Measurements from ENCODE around the gene KIF22. TPM values are rescaled to one million over a fixed set of nuclear protein-coding genes. Genes with fewer than 3 reads are reported as not detected.

Gene KIF22
- total and polyA plus RNA-seq, 9 of the 15 experiments (the other 6 are each of a cell fraction or from before 2014, with no cell fraction given): 8.7 to 232 (median 131) TPM

DNA sequence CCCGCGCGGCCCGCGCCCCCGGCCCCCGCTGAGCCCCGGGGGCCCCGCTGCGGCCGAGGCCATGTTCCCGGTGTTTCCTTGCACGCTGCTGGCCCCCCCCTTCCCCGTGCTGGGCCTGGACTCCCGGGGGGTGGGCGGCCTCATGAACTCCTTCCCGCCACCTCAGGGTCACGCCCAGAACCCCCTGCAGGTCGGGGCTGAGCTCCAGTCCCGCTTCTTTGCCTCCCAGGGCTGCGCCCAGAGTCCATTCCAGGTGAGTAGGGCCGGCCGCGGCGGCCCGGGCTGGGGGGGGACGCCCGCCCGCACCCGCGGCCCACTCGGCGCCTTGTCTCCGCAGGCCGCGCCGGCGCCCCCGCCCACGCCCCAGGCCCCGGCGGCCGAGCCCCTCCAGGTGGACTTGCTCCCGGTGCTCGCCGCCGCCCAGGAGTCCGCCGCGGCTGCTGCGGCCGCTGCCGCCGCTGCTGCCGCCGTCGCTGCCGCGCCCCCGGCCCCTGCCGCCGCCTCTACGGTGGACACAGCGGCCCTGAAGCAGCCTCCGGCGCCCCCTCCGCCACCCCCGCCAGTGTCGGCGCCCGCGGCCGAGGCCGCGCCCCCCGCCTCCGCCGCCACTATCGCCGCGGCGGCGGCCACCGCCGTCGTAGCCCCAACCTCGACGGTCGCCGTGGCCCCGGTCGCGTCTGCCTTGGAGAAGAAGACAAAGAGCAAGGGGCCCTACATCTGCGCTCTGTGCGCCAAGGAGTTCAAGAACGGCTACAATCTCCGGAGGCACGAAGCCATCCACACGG, 16.3 kb downstream of the KIF22 start (continued):
- TF ChIP-seq DACH1 (IDR thresholded peaks at IDR 0.05; ENCODE audit: partially characterized antibody): no peak
- no peak for TF ChIP-seq HSF4 (CRISPR knock-in tag; IDR thresholded peaks at IDR 0.05; ENCODE audit: borderline replicate concordance)
- TF ChIP-seq, protein P1, sequence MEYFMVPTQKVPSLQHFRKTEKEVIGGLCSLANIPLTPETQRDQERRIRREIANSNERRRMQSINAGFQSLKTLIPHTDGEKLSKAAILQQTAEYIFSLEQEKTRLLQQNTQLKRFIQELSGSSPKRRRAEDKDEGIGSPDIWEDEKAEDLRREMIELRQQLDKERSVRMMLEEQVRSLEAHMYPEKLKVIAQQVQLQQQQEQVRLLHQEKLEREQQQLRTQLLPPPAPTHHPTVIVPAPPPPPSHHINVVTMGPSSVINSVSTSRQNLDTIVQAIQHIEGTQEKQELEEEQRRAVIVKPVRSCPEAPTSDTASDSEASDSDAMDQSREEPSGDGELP (CRISPR knock-in tag; IDR thresholded peaks at IDR 0.05; ENCODE audit: borderline replicate concordance): no peak
- TF ChIP-seq, protein P2, sequence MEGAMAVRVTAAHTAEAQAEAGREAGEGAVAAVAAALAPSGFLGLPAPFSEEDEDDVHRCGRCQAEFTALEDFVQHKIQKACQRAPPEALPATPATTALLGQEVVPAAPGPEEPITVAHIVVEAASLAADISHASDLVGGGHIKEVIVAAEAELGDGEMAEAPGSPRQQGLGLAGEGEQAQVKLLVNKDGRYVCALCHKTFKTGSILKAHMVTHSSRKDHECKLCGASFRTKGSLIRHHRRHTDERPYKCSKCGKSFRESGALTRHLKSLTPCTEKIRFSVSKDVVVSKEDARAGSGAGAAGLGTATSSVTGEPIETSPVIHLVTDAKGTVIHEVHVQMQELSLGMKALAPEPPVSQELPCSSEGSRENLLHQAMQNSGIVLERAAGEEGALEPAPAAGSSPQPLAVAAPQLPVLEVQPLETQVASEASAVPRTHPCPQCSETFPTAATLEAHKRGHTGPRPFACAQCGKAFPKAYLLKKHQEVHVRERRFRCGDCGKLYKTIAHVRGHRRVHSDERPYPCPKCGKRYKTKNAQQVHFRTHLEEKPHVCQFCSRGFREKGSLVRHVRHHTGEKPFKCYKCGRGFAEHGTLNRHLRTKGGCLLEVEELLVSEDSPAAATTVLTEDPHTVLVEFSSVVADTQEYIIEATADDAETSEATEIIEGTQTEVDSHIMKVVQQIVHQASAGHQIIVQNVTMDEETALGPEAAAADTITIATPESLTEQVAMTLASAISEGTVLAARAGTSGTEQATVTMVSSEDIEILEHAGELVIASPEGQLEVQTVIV (CRISPR knock-in tag; IDR thresholded peaks at IDR 0.05; ENCODE audit: borderline replicate concordance): no peak
- no peak for TF ChIP-seq TAF9B (IDR thresholded peaks at IDR 0.05; ENCODE audit: partially characterized antibody)
- no peak for TF ChIP-seq CBX3 (IDR thresholded peaks at IDR 0.05; ENCODE audit: borderline replicate concordance in 1 of 2, low read length in 2 of 2)
- TF ChIP-seq GABPB2 (CRISPR knock-in tag; conservative IDR thresholded peaks at IDR 0.05): no peak
- peak; percentile 43 for TF ChIP-seq RBFOX2 (IDR thresholded peaks at IDR 0.05; ENCODE audit: low read depth, low read length)
- TF ChIP-seq MAZ (CRISPR knock-in tag; conservative IDR thresholded peaks at IDR 0.05 in 1 of 2, IDR thresholded peaks at IDR 0.05 in 1 of 2): peak in 1 of 2 experiments; percentile 70; a peak in 2 of 4 replicates
- TF ChIP-seq POLR2AphosphoS5 (IDR thresholded peaks at IDR 0.05; ENCODE audit: control insufficient read depth, insufficient read depth, low read depth, low read length): peak; percentile 47; the same call in 1 of the 2 replicates
- TF ChIP-seq TAF1 (IDR thresholded peaks at IDR 0.05; ENCODE audit: control insufficient read depth, extremely low read depth, insufficient read depth, low read length, severe bottlenecking): peak; percentile 67
- TF ChIP-seq, protein P3, sequence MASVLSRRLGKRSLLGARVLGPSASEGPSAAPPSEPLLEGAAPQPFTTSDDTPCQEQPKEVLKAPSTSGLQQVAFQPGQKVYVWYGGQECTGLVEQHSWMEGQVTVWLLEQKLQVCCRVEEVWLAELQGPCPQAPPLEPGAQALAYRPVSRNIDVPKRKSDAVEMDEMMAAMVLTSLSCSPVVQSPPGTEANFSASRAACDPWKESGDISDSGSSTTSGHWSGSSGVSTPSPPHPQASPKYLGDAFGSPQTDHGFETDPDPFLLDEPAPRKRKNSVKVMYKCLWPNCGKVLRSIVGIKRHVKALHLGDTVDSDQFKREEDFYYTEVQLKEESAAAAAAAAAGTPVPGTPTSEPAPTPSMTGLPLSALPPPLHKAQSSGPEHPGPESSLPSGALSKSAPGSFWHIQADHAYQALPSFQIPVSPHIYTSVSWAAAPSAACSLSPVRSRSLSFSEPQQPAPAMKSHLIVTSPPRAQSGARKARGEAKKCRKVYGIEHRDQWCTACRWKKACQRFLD (CRISPR knock-in tag; IDR thresholded peaks at IDR 0.05): no peak
- no peak for TF ChIP-seq L3MBTL2 (IDR thresholded peaks at IDR 0.05)
- TF ChIP-seq, protein P4, sequence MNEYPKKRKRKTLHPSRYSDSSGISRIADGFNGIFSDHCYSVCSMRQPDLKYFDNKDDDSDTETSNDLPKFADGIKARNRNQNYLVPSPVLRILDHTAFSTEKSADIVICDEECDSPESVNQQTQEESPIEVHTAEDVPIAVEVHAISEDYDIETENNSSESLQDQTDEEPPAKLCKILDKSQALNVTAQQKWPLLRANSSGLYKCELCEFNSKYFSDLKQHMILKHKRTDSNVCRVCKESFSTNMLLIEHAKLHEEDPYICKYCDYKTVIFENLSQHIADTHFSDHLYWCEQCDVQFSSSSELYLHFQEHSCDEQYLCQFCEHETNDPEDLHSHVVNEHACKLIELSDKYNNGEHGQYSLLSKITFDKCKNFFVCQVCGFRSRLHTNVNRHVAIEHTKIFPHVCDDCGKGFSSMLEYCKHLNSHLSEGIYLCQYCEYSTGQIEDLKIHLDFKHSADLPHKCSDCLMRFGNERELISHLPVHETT (CRISPR knock-in tag; conservative IDR thresholded peaks at IDR 0.05 in 1 of 2, IDR thresholded peaks at IDR 0.05 in 1 of 2): peak in 1 of 2 experiments; percentile 45; a peak in 1 of 4 replicates
- TF ChIP-seq FUS (optimal IDR thresholded peaks at IDR 0.05; ENCODE audit: low read depth, low read length): peak; percentile 37
- 0 out of 2 replicates have a peak, but pooled peaks have one; percentile 40 for TF ChIP-seq GATAD2B (IDR thresholded peaks at IDR 0.05; ENCODE audit: borderline replicate concordance)
- no peak for TF ChIP-seq SRF (CRISPR knock-in tag; IDR thresholded peaks at IDR 0.05)

All from K562 (cell line).